Hepatocyte (in vitro differentiated cells): ENCODE results near the gene TNFSF8. TPM values are rescaled to one million over a fixed set of nuclear protein-coding genes. Genes with fewer than 3 reads are reported as not detected.
A peak's percentile ranks its signal among the peaks of the same experiment; 100 is the strongest.

Experiments
- DNase-seq: peaks from one replicate; pipeline ENCODE4 v3.0.0-alpha.2; 2016; ENCODE audit warnings: low spot score
- H2AFZ ChIP-seq: fragments of 200-600 bp; sonication (generic); 2 replicates; pipeline ENCODE4 v1.6.0; 2016; ENCODE audit warnings: antibody characterized with exemption, mild to moderate bottlenecking
- H3K27ac ChIP-seq: fragments of 200-600 bp; sonication (generic); 2 replicates; pipeline ENCODE4 v1.5.1; 2016; ENCODE audit warnings: mild to moderate bottlenecking
- H3K27me3 ChIP-seq: fragments of 200-600 bp; sonication (generic); 2 replicates; pipeline ENCODE4 v1.6.1; 2016
- H3K36me3 ChIP-seq: fragments of 200-600 bp; sonication (generic); replicated peaks from 2 replicates; pipeline ENCODE4 v1.5.1; 2016; ENCODE audit warnings: low read depth; ENCODE audit not compliant: insufficient read depth
- H3K4me1 ChIP-seq: fragments of 200-600 bp; sonication (generic); 2 replicates; pipeline ENCODE4 v1.5.1; 2016; ENCODE audit warnings: mild to moderate bottlenecking, moderate library complexity; ENCODE audit not compliant: insufficient read depth
- H3K4me2 ChIP-seq: fragments of 200-600 bp; sonication (generic); 2 replicates; pipeline ENCODE4 v1.6.0; 2016
- H3K4me3 ChIP-seq: fragments of 200-600 bp; sonication (generic); 2 replicates; pipeline ENCODE4 v1.5.1; 2016; ENCODE audit warnings: mild to moderate bottlenecking
- H3K79me2 ChIP-seq: fragments of 200-600 bp; sonication (generic); 2 replicates; pipeline ENCODE4 v1.6.0; 2017; ENCODE audit warnings: mild to moderate bottlenecking
- H3K9me2 ChIP-seq: fragments of 200-600 bp; sonication (generic); replicated peaks from 2 replicates; pipeline ENCODE4 v1.6.0; 2017; ENCODE audit warnings: mild to moderate bottlenecking; ENCODE audit not compliant: insufficient read depth
- H3K9me3 ChIP-seq: fragments of 200-600 bp; sonication (generic); 2 replicates; pipeline ENCODE4 v1.5.1; 2016; ENCODE audit warnings: low read depth, mild to moderate bottlenecking
- H4K20me1 ChIP-seq: fragments of 200-600 bp; sonication (generic); 2 replicates; pipeline ENCODE4 v1.6.0; 2016; ENCODE audit warnings: mild to moderate bottlenecking; ENCODE audit not compliant: insufficient read depth, poor library complexity, severe bottlenecking
- CTCF ChIP-seq: fragments of 200-600 bp; sonication (generic); IDR thresholded peaks from 2 replicates; pipeline ENCODE4 v1.5.1; 2016; ENCODE audit warnings: antibody characterized with exemption, mild to moderate bottlenecking; ENCODE audit not compliant: poor library complexity
- EZH2 ChIP-seq: fragments of 200-600 bp; sonication (generic); IDR thresholded peaks from 2 replicates; pipeline ENCODE4 v1.6.1; 2016; ENCODE audit warnings: antibody characterized with exemption, mild to moderate bottlenecking, borderline replicate concordance
- EZH2phosphoT487 ChIP-seq: fragments of 200-600 bp; sonication (generic); IDR thresholded peaks from one replicate; pipeline ENCODE4 v1.6.1; 2018; ENCODE audit warnings: antibody characterized with exemption, mild to moderate bottlenecking, low read depth, moderate library complexity; ENCODE audit not compliant: unreplicated experiment, severe bottlenecking
- WGBS: methylation state at CpG from one replicate; pipeline ENCODE4 v1.1.6; 2016; ENCODE audit warnings: low lambda C conversion rate; ENCODE audit errors: missing lambda C conversion rate; 5-methylcytosine and 5-hydroxymethylcytosine counted together
- polyA plus RNA-seq: library from polyadenylated mRNA; unstranded; fragments of >200 nt; fragmentation: Nextera tagmentation; extraction: Ambion mirVana; gene quantifications from 2 replicates; pipeline ENCODE4 v1.2.1, GENCODE V29; 2016
- total RNA-seq: library from RNA; depleted of rRNA; stranded (reverse); fragments of >200 nt; gene quantifications from 2 replicates; pipeline ENCODE4 v1.2.3, GENCODE V29; 2014

The TNFSF8 gene
- total and polyA plus RNA-seq, 2 experiments from 2014 or later = not detected

GRCh38 chr9:114855488-114855887 lies 74.9 kb downstream of the TNFSF8 start:
- DNase-seq = no peak
- H3K27me3 ChIP-seq = no peaks in the 10 kb centered on the region
- no peaks in the 10 kb centered on the region for H3K9me2 ChIP-seq
- no peaks in the 10 kb centered on the region for H4K20me1 ChIP-seq
- no peak overlapping the region for H3K4me2 ChIP-seq
- no peak overlapping the region for H3K27ac ChIP-seq
- H3K36me3 ChIP-seq = no peaks in the 10 kb centered on the region
- 89% methylated on average over 2 of the region's 2 CpGs for WGBS
- TF ChIP-seq EZH2phosphoT487 = no peak
- TF ChIP-seq EZH2 = no peak
- H3K4me1 ChIP-seq = peaks cover 24% of the 10 kb centered on the region
- no peak overlapping the region for H3K4me3 ChIP-seq
- H3K9me3 ChIP-seq = no peaks in the 10 kb centered on the region
- H2AFZ ChIP-seq = no peak overlapping the region
- H3K79me2 ChIP-seq = no peaks in the 10 kb centered on the region

GRCh38 chr9:114854736-114855355 lies 75.5 kb downstream of the TNFSF8 start:
- DNase-seq = no peak
- TF ChIP-seq EZH2 = no peak
- TF ChIP-seq EZH2phosphoT487 = no peak
- no peak for TF ChIP-seq CTCF
- Histone ChIP-seq H3K9me3 (no peaks in the 10 kb centered on the region), H4K20me1 (no peaks in the 10 kb centered on the region), H3K27ac (no peak overlapping the region), H3K4me3 (no peak overlapping the region), H3K36me3 (no peaks in the 10 kb centered on the region), H3K4me1 (peaks cover 26% of the 10 kb centered on the region), H3K9me2 (no peaks in the 10 kb centered on the region), H3K27me3 (no peaks in the 10 kb centered on the region), H2AFZ (no peak overlapping the region), H3K4me2 (no peak overlapping the region), H3K79me2 (no peaks in the 10 kb centered on the region)
- WGBS = 85% methylated on average over 7 of the region's 7 CpGs

GRCh38 chr9:114853071-114853855 lies 77.1 kb downstream of the TNFSF8 start:
- Histone ChIP-seq H3K4me1 (peaks cover 29% of the 10 kb centered on the region), H4K20me1 (no peaks in the 10 kb centered on the region), H3K27me3 (no peaks in the 10 kb centered on the region), H3K4me3 (peak overlapping the region; percentile 6), H2AFZ (no peak overlapping the region), H3K4me2 (no peak overlapping the region), H3K36me3 (no peaks in the 10 kb centered on the region), H3K79me2 (no peaks in the 10 kb centered on the region), H3K9me3 (no peaks in the 10 kb centered on the region), H3K27ac (peak overlapping the region; percentile 75), H3K9me2 (no peaks in the 10 kb centered on the region)
- TF ChIP-seq EZH2 (no peak), CTCF (no peak), EZH2phosphoT487 (no peak)
- DNase-seq = peak; percentile 16
- 74% methylated on average over 3 of the region's 3 CpGs for WGBS

GRCh38 chr9:114852050-114852594 lies 78.3 kb downstream of the TNFSF8 start:
- Histone ChIP-seq H2AFZ (no peak overlapping the region), H3K9me2 (no peaks in the 10 kb centered on the region), H3K9me3 (no peaks in the 10 kb centered on the region), H3K79me2 (no peaks in the 10 kb centered on the region), H3K27ac (peak overlapping the region; percentile 75), H3K36me3 (no peaks in the 10 kb centered on the region), H3K27me3 (no peaks in the 10 kb centered on the region), H3K4me3 (no peak overlapping the region), H3K4me1 (peaks cover 29% of the 10 kb centered on the region), H4K20me1 (no peaks in the 10 kb centered on the region), H3K4me2 (no peak overlapping the region)
- DNase-seq = no peak
- 76% methylated on average over 4 of the region's 4 CpGs for WGBS
- TF ChIP-seq CTCF (no peak), EZH2 (no peak), EZH2phosphoT487 (no peak)
